CD4-positive, alpha-beta T cell (primary cell): ENCODE measurements around the gene SRP54. TPM values are rescaled to one million over a fixed set of nuclear protein-coding genes. Genes with fewer than 3 reads are reported as not detected.

ENCODE experiments used
- ATAC-seq: fragments of 200-7000 bp; cut with Tn5 transposase; one replicate; pipeline ENCODE4 v1.10.0; 2022; ENCODE audit warnings: mild to moderate bottlenecking; ENCODE audit not compliant: poor library complexity
- CTCF ChIA-PET: fragments of 350-600 bp; sonication (Branson Sonifier 250); formaldehyde crosslinking; loops from one replicate; lab custom pipeline; 2021; ENCODE audit warnings: antibody characterized with exemption, inconsistent platforms; lab: Charles Lee
- POLR2A ChIA-PET: fragments of 350-600 bp; sonication (Branson Sonifier 250); formaldehyde crosslinking; loops from one replicate; lab custom pipeline; 2021; ENCODE audit warnings: antibody characterized with exemption, inconsistent platforms; lab: Charles Lee
- DNase-seq, 14 experiments: peaks; one replicate each; pipeline ENCODE4 v3.0.0-alpha.2; 2013 to 2020; ENCODE audit warnings: mixed read lengths in 2 of 14
- H3K27ac ChIP-seq, 2 donors: one replicate each; pipeline versions ENCODE4 v1.5.1 to v1.7.0; 2013; ENCODE audit warnings: low read length in 2 of 2, low read depth in 1 of 2, mild to moderate bottlenecking in 1 of 2
- H3K27me3 ChIP-seq, 2 experiments: 1 replicate in 1 of 2; 2 replicates in 1 of 2; pipeline versions ENCODE4 v1.6.1 to v1.7.0; 2013; ENCODE audit warnings: low read length in 2 of 2, control low read depth in 1 of 2, mild to moderate bottlenecking in 1 of 2, moderate library complexity in 1 of 2; ENCODE audit not compliant: insufficient read depth in 2 of 2, control insufficient read depth in 1 of 2
- H3K36me3 ChIP-seq: one replicate; pipeline ENCODE4 v1.6.1; 2013; ENCODE audit warnings: low read length, control low read depth; ENCODE audit not compliant: insufficient read depth
- H3K4me1 ChIP-seq: one replicate; pipeline ENCODE4 v1.6.1; 2013; ENCODE audit warnings: low read length, control low read depth; ENCODE audit not compliant: insufficient read depth
- H3K4me3 ChIP-seq: one replicate; pipeline ENCODE4 v1.5.1; 2013; ENCODE audit warnings: mild to moderate bottlenecking, low read length, moderate library complexity
- H3K9me3 ChIP-seq, 2 experiments: 1 replicate in 1 of 2; 2 replicates in 1 of 2; pipeline versions ENCODE4 v1.6.1 to v1.7.0; 2013; ENCODE audit warnings: low read length in 2 of 2, mild to moderate bottlenecking in 2 of 2, control low read depth in 1 of 2, moderate library complexity in 1 of 2; ENCODE audit not compliant: control insufficient read depth in 1 of 2, insufficient read depth in 1 of 2
- H3K27ac Mint-ChIP-seq: one replicate; pipeline ENCODE4 v1.8.0; 2020; ENCODE audit warnings: mixed read lengths
- H3K27me3 Mint-ChIP-seq: one replicate; pipeline ENCODE4 v1.8.0; 2021; ENCODE audit warnings: mixed read lengths
- H3K36me3 Mint-ChIP-seq: one replicate; pipeline ENCODE4 v1.8.0; 2021; ENCODE audit warnings: low read depth, mixed read lengths
- H3K4me1 Mint-ChIP-seq: one replicate; pipeline ENCODE4 v1.8.0; 2021; ENCODE audit warnings: low read depth, mixed read lengths
- H3K4me3 Mint-ChIP-seq: one replicate; pipeline ENCODE4 v1.8.0; 2020; ENCODE audit warnings: mild to moderate bottlenecking, mixed read lengths
- H3K9me3 Mint-ChIP-seq: one replicate; pipeline ENCODE4 v1.8.0; 2020; ENCODE audit warnings: mixed read lengths
- CTCF ChIP-seq: fragments of 200-600 bp; IDR thresholded peaks from one replicate; pipeline ENCODE4 v1.8.0; 2022; ENCODE audit warnings: antibody characterized with exemption, mild to moderate bottlenecking
- intact Hi-C, 2 experiments: fragments of 100-400 bp; cut with DNase I in 1 of 2; cut with micrococcal nuclease in 1 of 2; formaldehyde crosslinking; loops; one replicate each; pipeline versions ENCODE4 v1.15.1 to v1.9.0; 2023 to 2025; cut with DNase I, micrococcal nuclease
- total RNA-seq, 174 experiments: library from RNA in 2 of 174; stranded (reverse) in 2 of 174; gene quantifications; one replicate each; pipeline ENCODE4 v1.2.3 and lab custom pipeline; 2021 to 2026

SRP54 gene
- total RNA-seq, 2 experiments from 2014 or later: 30.3 to 32.7 TPM

- Mint-ChIP-seq H3K4me3 (no peak overlapping the region), H3K27ac (no peak overlapping the region), H3K27me3 (no peaks in the 10 kb centered on the region), H3K4me1 (peaks cover 18% of the 10 kb centered on the region), H3K36me3 (peaks cover 59% of the 10 kb centered on the region), H3K9me3 (no peaks in the 10 kb centered on the region)
- POLR2A ChIA-PET: no interaction called here
- no peaks in the 10 kb centered on the region for H3K4me1 ChIP-seq
- no peak overlapping the region for H3K4me3 ChIP-seq
- ATAC-seq: no peak
- no peak for DNase-seq
- H3K9me3 ChIP-seq: no peaks in the 10 kb centered on the region
- no peak overlapping the region for H3K27ac ChIP-seq
- no peak for TF ChIP-seq CTCF
- CTCF ChIA-PET: no interaction called here
- H3K36me3 ChIP-seq: peaks cover 44% of the 10 kb centered on the region
- intact Hi-C loops: no loop called here
- no peaks in the 10 kb centered on the region for H3K27me3 ChIP-seq
Observed at GRCh38 chr14:34970665-34971064, 12.1 kb upstream of the SRP54 start.

- POLR2A ChIA-PET: no interaction called here
- Mint-ChIP-seq H3K4me3 (no peak overlapping the region), H3K36me3 (peaks cover 55% of the 10 kb centered on the region), H3K27ac (no peak overlapping the region), H3K4me1 (peaks cover 20% of the 10 kb centered on the region), H3K27me3 (no peaks in the 10 kb centered on the region), H3K9me3 (no peaks in the 10 kb centered on the region)
- intact Hi-C loops: no loop called here
- H3K4me3 ChIP-seq: no peak overlapping the region
- CTCF ChIA-PET: no interaction called here
- H3K27me3 ChIP-seq: no peaks in the 10 kb centered on the region
- H3K4me1 ChIP-seq: peaks cover 4% of the 10 kb centered on the region
- no peak overlapping the region for H3K27ac ChIP-seq
- TF ChIP-seq CTCF: no peak
- no peaks in the 10 kb centered on the region for H3K9me3 ChIP-seq
- no peak for ATAC-seq
- H3K36me3 ChIP-seq: peaks cover 38% of the 10 kb centered on the region
- no peak for DNase-seq
Observed at GRCh38 chr14:34971381-34971780, 11.4 kb upstream of the SRP54 start.

DNA sequence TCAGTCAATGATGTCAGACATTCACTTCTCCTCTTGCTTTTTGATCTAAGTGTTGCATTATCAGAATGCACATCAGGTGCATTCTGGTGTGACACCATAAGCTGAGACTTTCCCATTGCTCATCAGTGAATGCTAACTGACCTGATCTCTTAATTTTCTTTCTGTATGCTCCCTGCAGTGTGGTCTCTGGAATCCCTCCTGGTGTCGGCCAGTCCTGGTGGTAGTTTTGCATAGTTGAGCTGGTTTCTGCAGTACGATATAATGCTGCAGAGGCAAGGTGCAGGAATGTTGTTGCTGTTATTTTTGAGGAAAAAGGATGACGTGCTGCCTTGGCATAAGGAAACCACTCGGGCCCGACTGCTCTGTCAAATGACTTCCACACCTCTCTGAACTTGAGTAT, 11.0 kb upstream of the SRP54 start:
- Histone ChIP-seq H3K27me3 (no peaks in the 10 kb centered on the region), H3K36me3 (peaks cover 34% of the 10 kb centered on the region), H3K4me1 (peaks cover 4% of the 10 kb centered on the region), H3K9me3 (no peaks in the 10 kb centered on the region), H3K4me3 (no peak overlapping the region), H3K27ac (no peak overlapping the region)
- H3K4me1 Mint-ChIP-seq: peaks cover 24% of the 10 kb centered on the region
- H3K36me3 Mint-ChIP-seq: peaks cover 54% of the 10 kb centered on the region
- no peak overlapping the region for H3K4me3 Mint-ChIP-seq
- TF ChIP-seq CTCF: no peak
- no peaks in the 10 kb centered on the region for H3K27me3 Mint-ChIP-seq
- no peak overlapping the region for H3K27ac Mint-ChIP-seq
- ChIA-PET POLR2A (no interaction called here), CTCF (no interaction called here)
- ATAC-seq (no peak), DNase-seq (no peak)
- intact Hi-C loops: no loop called here
- H3K9me3 Mint-ChIP-seq: no peaks in the 10 kb centered on the region
